GM13977 (cell line): ENCODE results near the gene RAPSN.

ENCODE experiments used
- DNase-seq: peaks from one replicate; pipeline ENCODE4 v3.0.0; 2012; ENCODE audit warnings: low spot score
- CTCF ChIP-seq: IDR thresholded peaks from 2 replicates; pipeline ENCODE4 v1.5.1; 2012; ENCODE audit warnings: mild to moderate bottlenecking, control low read depth; ENCODE audit not compliant: insufficient read depth; ENCODE audit errors: extremely low read depth, missing control alignments
- in situ Hi-C: fragments of 300-500 bp; cut with MboI; formaldehyde crosslinking; loops from one replicate; pipeline ENCODE4 v1.12.0; 2022; ENCODE audit warnings: low sequenced_read_pairs, low pct_unique_long_range_greater_than_20kb, mixed read lengths, inconsistent platforms; ENCODE audit not compliant: unreplicated experiment

Gene RAPSN

GRCh38 chr11:47434011-47434786, 14.7 kb downstream of the RAPSN start:
- in situ Hi-C loops = no loop called here

GRCh38 chr11:47433157-47433556, 15.8 kb downstream of the RAPSN start:
- TF ChIP-seq CTCF = no peak
- DNase-seq = no peak
- in situ Hi-C loops = no loop called here

More at GRCh38 chr11:47434011-47434786, 14.7 kb downstream of the RAPSN start:
- DNase-seq = no peak
- TF ChIP-seq CTCF = no peak

GRCh38 chr11:47431356-47432083, 17.4 kb downstream of the RAPSN start:
- DNase-seq = no peak
- TF ChIP-seq CTCF = no peak
- in situ Hi-C loops = no loop called here

GRCh38 chr11:47430524-47430923, 18.4 kb downstream of the RAPSN start:
- DNase-seq = no peak
- in situ Hi-C loops = no loop called here
- TF ChIP-seq CTCF = no peak

- in situ Hi-C loops = no loop called here
- DNase-seq = peak; percentile 96
- TF ChIP-seq CTCF = no peak
Observed at GRCh38 chr11:47426062-47426956, 22.6 kb downstream of the RAPSN start, which contains the start of gene PSMC3. Gene PSMC3, minus strand, starts transcription at chr11:47426439. Its CDS starts 160 bp downstream, at chr11:47426279.

GRCh38 chr11:47425611-47426010, 23.3 kb downstream of the RAPSN start:
- no peak for DNase-seq
- in situ Hi-C loops = no loop called here
- TF ChIP-seq CTCF = no peak
